WTC11 (cell line): Measurements from ENCODE around the gene NSUN2. TPM values are rescaled to one million over a fixed set of nuclear protein-coding genes. Genes with fewer than 3 reads are reported as not detected.

ENCODE experiments used
- ATAC-seq: fragments of 200-7000 bp; cut with Tn5 transposase; 2 replicates; pipeline ENCODE4 v1.10.0; 2021; ENCODE audit warnings: mild to moderate bottlenecking, moderate library complexity
- CTCF ChIA-PET: fragments of 300-600 bp; sonication (Branson Sonifier 250); formaldehyde crosslinking; loops from one replicate; lab custom pipeline; 2021; ENCODE audit warnings: antibody characterized with exemption; lab: Charles Lee
- POLR2A ChIA-PET: fragments of 350-600 bp; sonication (Branson Sonifier 250); formaldehyde crosslinking; loops from one replicate; lab custom pipeline; 2021; ENCODE audit warnings: antibody characterized with exemption; lab: Charles Lee
- DNase-seq: peaks from one replicate; pipeline ENCODE4 v3.0.0; 2021; ENCODE audit warnings: low spot score
- H3K27ac Mint-ChIP-seq: 2 replicates; pipeline ENCODE4 v1.8.0; 2021; ENCODE audit warnings: mixed read lengths
- H3K27me3 Mint-ChIP-seq: 2 replicates; pipeline ENCODE4 v1.8.0; 2021; ENCODE audit warnings: low read depth, mild to moderate bottlenecking, moderate library complexity, mixed read lengths
- H3K36me3 Mint-ChIP-seq: 2 replicates; pipeline ENCODE4 v1.8.0; 2021; ENCODE audit warnings: mixed read lengths
- H3K4me1 Mint-ChIP-seq: 2 replicates; pipeline ENCODE4 v1.8.0; 2022; ENCODE audit warnings: mixed read lengths
- H3K4me3 Mint-ChIP-seq: 2 replicates; pipeline ENCODE4 v1.8.0; 2021; ENCODE audit warnings: mild to moderate bottlenecking, moderate library complexity, mixed read lengths
- H3K9me3 Mint-ChIP-seq: 2 replicates; pipeline ENCODE4 v1.8.0; 2021; ENCODE audit warnings: mixed read lengths
- AR ChIP-seq: fragments of 250-450 bp; sonication (Bioruptor Pico); IDR thresholded peaks from 2 replicates; pipeline ENCODE4 v1.9.0; 2021; ENCODE audit warnings: mild to moderate bottlenecking
- ATF2 ChIP-seq: sonication (generic); formaldehyde crosslinking; IDR thresholded peaks from 2 replicates; pipeline ENCODE4 v1.8.1; 2022; ENCODE audit warnings: low read depth, missing genetic modification reagents, borderline replicate concordance
- E2F4 ChIP-seq: sonication (generic); formaldehyde crosslinking; IDR thresholded peaks from 2 replicates; pipeline ENCODE4 v1.8.1; 2022; ENCODE audit warnings: low read depth, mild to moderate bottlenecking, moderate library complexity, missing genetic modification reagents, borderline replicate concordance
- E2F5 ChIP-seq: sonication (generic); formaldehyde crosslinking; IDR thresholded peaks from 2 replicates; pipeline ENCODE4 v1.8.1; 2022; ENCODE audit warnings: mild to moderate bottlenecking, moderate library complexity, missing genetic modification reagents
- ELF4 ChIP-seq: sonication (generic); formaldehyde crosslinking; IDR thresholded peaks from 2 replicates; pipeline ENCODE4 v1.8.1; 2022; ENCODE audit warnings: low read depth, mild to moderate bottlenecking, moderate library complexity, missing genetic modification reagents
- FOXP4 ChIP-seq: sonication (generic); formaldehyde crosslinking; IDR thresholded peaks from 2 replicates; pipeline ENCODE4 v1.8.0; 2022; ENCODE audit warnings: mild to moderate bottlenecking, missing genetic modification reagents
- GABPB1 ChIP-seq: sonication (generic); formaldehyde crosslinking; IDR thresholded peaks from 2 replicates; pipeline ENCODE4 v1.8.1; 2023; ENCODE audit warnings: mild to moderate bottlenecking, missing genetic modification reagents
- IRF2 ChIP-seq: sonication (generic); formaldehyde crosslinking; IDR thresholded peaks from 2 replicates; pipeline ENCODE4 v1.8.0; 2022; ENCODE audit warnings: low read depth, missing genetic modification reagents, borderline replicate concordance
- JUN ChIP-seq: sonication (generic); formaldehyde crosslinking; IDR thresholded peaks from 2 replicates; pipeline ENCODE4 v1.8.0; 2023; ENCODE audit warnings: mild to moderate bottlenecking, missing genetic modification reagents
- PREB ChIP-seq: sonication (generic); formaldehyde crosslinking; IDR thresholded peaks from 2 replicates; pipeline ENCODE4 v1.8.1; 2022; ENCODE audit warnings: mild to moderate bottlenecking, missing genetic modification reagents, moderate library complexity, borderline replicate concordance
- RORB ChIP-seq: fragments of 250-450 bp; sonication (Bioruptor Pico); IDR thresholded peaks from 2 replicates; pipeline ENCODE4 v1.9.0; 2021; ENCODE audit warnings: mild to moderate bottlenecking
- SP1 ChIP-seq: sonication (generic); formaldehyde crosslinking; conservative IDR thresholded peaks from 2 replicates; pipeline ENCODE4 v1.8.1; 2022; ENCODE audit warnings: missing genetic modification reagents
- ZNF416 ChIP-seq: fragments of 250-450 bp; sonication (Bioruptor Pico); IDR thresholded peaks from 2 replicates; pipeline ENCODE4 v1.9.0; 2021; ENCODE audit warnings: mild to moderate bottlenecking, inconsistent platforms
- ZNF425 ChIP-seq: fragments of 250-450 bp; sonication (Bioruptor Pico); conservative IDR thresholded peaks from 2 replicates; pipeline ENCODE4 v1.9.0; 2021; ENCODE audit warnings: mild to moderate bottlenecking
- total RNA-seq: library from RNA; stranded (reverse); gene quantifications from 3 replicates; pipeline ENCODE4 v1.2.3, GENCODE V29; 2021

Gene NSUN2
- total RNA-seq, 1 experiment from 2014 or later, result 88.4 TPM

GRCh38 chr5:6659941-6660684, 27.3 kb upstream of the NSUN2 start (continued):
- TF ChIP-seq SP1 (no peak), PREB (CRISPR knock-in tag) (no peak), IRF2 (no peak)

GRCh38 chr5:6656680-6657079, 23.8 kb upstream of the NSUN2 start:
- Mint-ChIP-seq H3K4me3 (no peak overlapping the region), H3K27me3 (no peaks in the 10 kb centered on the region), H3K9me3 (peaks cover 13% of the 10 kb centered on the region), H3K4me1 (no peaks in the 10 kb centered on the region), H3K36me3 (peaks cover 42% of the 10 kb centered on the region)
- ATAC-seq (no peak), DNase-seq (no peak)
- POLR2A ChIA-PET, result no interaction called here
- TF ChIP-seq ZNF416 (CRISPR knock-in tag), result no peak
- no peak for TF ChIP-seq JUN (CRISPR knock-in tag)
- no peak for TF ChIP-seq E2F5 (CRISPR knock-in tag)
- TF ChIP-seq AR (CRISPR knock-in tag), result no peak
- no peak for TF ChIP-seq ATF2 (CRISPR knock-in tag)
- TF ChIP-seq E2F4 (CRISPR knock-in tag), result no peak
- TF ChIP-seq ZNF425, result no peak
- no peak for TF ChIP-seq ELF4 (CRISPR knock-in tag)
- no peak for TF ChIP-seq GABPB1
- no peak for TF ChIP-seq FOXP4 (CRISPR knock-in tag)
- TF ChIP-seq RORB (CRISPR knock-in tag), result no peak
- TF ChIP-seq, all 79 proteins: peak for 0
- CTCF ChIA-PET, result no interaction called here
- H3K27ac Mint-ChIP-seq, result no peak overlapping the region
